Stimulated activated CD4-positive, alpha-beta T cell treated with anti-CD3 and anti-CD28 coated beads, Interleukin-4, amount 100 ng/mL, for 48 hours (primary cell): ENCODE results near the gene C19orf85.
A peak's percentile ranks its signal among the peaks of the same experiment; 100 is the strongest.
"Not testable (repeated sequence)": the region's sequence is repeated elsewhere in the genome, so short reads cannot be mapped to it uniquely, and the experiment has no call there.

ENCODE experiments used
- DNase-seq, 2 donors: peaks; one replicate each; pipeline ENCODE4 v3.0.0-alpha.2; 2020; ENCODE audit warnings: low read depth in 2 of 2

C19orf85 gene

DNA sequence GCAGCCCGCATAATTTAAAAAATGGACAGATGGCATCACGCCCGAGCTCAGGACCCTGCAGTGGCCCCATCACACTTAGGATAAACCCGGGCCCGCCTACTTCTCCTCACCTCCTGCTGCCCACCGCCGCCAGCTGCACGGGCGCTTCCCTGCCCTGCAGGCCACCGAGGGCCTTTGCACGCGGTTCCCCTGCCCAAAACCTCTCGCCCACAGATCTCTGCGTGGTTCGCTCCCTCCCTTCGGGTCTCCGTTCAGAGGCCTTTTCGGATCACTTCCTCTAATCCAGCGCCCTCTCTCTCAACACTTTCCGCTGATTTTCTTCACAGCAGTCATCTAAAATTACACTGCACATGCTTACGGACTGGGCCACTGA is 23.2 kb downstream of the C19orf85 start:
- DNase-seq: no peak

DNA sequence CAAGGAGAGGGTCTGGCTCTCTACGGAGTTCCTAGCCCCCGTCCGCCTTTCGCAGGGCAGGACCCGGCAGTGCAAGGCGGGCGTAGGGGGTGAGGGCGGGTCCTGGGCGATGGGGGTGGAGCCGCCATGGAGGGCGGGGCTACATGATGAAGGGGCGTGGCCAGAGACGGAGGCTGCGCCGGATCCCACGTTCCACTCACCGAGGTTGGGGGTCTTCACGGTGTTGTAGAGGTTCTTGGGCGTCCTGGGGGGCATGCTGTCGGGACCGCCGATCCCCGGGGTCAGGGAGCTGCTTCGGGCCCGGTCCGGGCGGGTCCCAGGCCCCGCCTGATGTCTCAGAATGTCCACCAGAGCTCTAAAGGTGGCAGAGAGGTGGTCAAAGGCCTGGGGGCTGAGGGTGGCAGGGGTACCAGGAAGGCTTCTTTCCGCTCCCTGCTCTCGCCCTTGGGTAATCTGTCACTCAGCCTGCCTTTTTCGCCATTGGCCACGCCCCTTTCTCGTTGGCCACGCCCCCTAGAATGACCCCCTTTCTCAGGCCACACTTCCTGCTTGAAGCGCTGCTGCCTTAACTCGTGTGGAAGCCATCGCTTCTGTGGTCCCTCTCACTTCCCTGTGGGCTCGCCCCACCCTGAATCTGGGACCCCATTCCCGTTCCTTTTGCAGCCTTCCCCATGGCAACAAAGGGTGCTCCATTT is 24.0 kb downstream of the C19orf85 start:
- peak in 1 of 2 donors; percentile 30 for DNase-seq

DNA sequence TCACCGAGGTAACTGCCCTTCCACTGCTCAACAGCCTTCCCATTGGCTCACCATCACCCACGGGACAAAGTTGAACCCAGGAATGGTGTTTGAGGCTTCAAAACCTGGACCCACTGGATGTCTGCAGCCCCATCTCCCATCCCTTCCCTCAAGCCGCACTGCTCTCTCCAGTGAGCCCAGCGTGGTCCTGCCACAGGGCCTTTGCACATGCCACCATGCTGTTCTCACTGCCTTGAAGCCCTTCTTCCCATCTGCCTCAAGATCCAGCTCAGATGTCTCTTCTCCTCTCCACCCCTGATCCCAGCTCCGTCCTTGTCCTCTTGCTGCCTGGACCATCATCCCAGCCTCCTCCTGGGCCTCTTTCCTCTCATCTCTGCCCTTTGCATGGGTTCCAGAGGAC is 25.5 kb downstream of the C19orf85 start:
- no peak for DNase-seq

DNA sequence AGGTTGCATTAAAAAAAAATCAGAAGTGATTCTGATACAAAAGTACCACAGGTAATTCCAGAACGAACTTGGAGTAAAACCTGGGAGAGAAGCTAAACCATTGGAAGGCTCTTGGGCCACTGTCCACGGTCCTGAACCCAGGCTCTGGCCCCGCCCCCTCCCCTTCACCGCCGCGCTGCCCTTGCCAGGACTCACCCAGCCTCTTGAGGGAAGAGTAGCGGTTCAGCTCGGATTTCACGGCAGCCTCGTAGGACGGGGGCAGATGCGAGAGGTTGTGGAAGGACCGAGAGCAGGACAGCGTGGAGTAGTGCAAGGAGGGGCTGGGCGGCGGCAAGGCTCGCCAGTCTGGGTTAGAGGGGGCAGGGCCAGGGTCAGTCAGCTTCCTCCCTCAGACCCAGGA is 27.1 kb downstream of the C19orf85 start:
- DNase-seq: no peak

DNA sequence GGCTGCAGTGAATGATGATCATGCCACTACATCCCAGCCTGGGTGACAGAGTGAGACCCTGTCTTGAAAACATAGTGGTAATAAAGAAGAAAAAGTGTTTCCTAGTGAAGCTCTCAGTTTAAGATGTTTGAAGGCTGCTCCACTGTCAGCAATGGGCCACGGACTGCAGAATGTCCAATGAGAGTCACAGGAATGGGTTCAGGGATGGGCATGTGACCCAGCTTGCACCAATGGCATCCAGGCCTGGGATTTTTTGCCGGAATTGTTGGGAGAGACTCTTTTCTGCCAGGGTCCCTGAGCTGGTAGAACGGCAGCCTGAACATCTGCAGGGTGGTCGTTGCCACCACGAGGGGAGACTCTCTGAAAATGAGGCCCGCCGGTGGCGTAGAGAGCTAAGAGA is 27.7 kb downstream of the C19orf85 start:
- no peak for DNase-seq

DNA sequence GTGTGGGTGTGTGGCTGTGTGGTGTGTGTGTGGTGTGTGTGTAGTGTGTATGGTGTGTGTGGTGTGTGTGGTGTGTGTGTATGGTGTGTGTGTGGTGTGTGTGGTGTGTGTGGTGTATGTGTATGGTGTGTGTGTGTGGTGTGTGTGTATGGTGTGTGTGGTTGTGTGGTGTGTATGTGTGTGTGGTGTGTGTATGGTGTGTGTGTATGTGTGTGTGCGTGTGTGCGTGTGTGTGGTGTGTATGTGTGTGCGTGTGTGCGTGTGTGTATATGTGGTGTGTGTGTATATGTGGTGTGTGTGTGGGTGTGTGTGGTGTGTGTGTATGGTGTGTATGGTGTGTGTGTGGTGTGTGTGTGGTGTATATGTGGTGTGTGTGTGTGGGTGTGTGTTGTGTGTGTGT is 29.5 kb downstream of the C19orf85 start:
- no peak for DNase-seq

DNA sequence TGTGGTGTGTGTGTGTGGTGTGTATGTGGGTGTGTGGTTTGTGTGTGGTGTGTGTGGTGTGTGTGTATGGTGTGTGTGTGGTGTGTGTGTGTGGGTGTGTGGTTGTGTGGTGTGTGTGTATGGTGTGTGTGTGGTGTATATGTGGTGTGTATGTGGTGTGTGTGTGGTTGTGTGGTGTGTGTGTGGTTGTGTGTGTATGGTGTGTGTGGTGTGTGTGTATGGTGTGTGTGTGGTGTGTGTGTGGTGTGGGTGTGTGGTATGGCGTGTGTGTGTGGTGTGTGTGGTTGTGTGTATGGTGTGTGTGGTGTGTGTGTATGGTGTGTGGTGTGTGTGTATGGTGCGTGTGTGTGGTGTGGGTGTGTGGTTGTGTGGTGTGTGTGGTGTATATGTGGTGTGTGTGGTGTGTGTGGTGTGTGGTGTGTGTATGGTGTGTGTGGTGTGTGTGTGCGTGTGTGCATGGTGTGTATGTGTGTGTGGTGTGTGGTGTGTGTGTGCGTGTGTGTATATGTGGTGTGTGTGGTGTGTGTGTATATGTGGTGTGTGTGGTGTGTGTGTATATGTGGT is 30.1 kb downstream of the C19orf85 start:
- no peak for DNase-seq

DNA sequence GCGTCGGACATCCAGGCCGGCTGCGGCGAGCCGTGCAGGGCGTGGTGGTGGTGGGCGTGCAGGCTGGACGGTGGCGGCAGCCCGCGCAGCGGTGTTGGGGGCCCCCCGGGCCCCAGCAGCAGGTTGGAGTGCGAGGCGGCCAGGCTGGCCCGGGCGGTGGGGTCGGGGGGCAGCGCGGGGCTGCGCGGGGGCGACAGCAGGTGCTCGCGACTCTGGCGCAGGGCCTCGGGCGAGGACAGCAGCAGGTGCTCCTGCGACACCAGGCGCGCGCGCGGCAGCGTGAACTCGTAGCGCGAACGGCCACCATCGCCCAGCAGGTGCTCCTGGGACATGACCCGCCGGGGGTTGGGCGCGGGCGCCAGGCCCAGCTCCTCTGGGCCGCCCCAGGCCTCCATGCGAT is 31.3 kb downstream of the C19orf85 start:
- DNase-seq: no peak

DNA sequence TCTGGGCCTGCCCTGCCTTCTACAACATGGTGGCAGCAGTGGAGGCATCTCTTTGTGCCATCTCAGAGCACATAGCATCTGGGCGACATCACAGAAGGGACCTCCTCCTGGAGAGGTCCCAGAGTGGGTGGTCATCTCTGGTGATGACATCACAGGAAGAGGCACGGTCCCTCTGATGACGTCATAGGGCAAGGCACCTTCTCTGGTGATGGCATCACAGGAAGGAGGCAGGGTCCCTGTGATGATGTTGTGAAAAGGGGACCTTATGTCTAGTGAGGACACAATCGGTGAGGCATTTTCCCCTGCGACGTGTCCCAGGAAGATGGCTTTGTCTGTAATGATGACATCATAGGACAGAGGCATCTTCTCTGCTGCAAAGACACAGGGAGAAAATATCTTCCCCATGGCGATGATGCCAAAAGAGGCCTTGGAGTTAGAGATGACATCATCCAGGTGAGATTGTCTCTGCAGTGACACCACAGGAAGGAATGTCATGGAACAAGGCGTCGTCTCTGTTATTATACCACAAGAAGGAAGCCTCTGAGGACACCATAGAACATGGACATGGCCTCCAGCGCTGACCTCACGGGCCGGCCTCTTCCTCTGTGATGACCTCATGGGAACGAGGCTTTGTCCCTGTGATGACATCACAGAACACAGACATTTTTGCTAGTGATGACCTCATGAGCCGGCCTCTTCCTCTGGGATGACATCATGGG is 32.2 kb downstream of the C19orf85 start:
- no peak for DNase-seq

DNA sequence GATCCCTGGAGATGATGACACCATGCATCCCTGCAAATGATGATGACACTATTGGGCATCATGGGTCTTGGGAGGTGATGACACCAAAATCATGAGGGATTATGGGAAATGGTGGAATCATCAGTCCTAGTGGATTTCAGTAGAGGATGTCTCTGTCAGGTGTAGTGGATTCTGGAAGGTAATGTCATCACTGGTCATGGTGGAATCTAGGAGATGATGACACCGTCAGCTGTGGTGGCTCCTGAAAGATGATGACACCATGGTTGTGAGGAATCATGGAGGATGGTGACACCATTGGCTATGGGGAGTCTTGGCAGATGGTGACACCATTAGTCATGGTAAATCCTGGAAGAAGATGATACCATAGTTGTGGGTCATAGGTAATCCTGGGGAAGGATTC is 33.4 kb downstream of the C19orf85 start:
- no peak for DNase-seq

DNA sequence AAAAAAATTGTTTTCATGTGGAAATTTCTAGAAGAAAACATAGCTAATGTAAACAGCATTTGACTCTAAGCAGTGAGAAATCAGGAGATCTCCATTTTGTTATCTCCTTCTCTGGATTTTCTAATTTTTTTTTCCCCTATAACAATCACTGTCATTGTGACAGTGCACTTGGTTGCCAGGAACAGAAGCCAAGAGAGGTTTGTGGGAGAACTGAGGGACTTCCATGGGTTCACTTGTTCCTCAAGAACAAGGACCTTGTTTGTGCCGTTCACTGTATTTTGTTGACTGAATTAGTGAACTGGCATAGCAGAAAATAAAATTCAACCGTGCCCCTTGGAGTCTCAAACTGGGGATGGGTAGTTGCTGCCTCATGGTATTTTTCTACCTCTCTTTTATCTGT is 38.5 kb downstream of the C19orf85 start:
- DNase-seq: no peak

DNA sequence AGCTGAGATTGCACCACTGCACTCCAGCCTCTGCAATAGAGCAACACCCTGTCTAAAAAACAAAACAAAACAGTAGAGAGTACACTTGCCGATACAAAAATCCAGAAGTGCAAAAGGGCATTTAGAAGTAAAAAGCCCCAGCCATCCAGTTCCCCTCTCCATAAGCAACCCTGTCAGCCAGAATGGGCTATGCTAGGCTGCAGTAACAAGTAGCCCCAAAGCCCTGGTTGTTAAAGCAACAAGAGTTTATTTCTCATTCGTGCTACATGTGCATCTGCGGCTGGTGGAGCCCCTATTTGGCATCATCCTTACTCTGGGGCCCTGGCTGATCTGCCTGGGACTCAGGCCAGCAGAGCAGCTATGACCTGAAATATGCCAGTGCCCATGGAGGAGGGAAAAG is 40.0 kb downstream of the C19orf85 start:
- no peak for DNase-seq

DNA sequence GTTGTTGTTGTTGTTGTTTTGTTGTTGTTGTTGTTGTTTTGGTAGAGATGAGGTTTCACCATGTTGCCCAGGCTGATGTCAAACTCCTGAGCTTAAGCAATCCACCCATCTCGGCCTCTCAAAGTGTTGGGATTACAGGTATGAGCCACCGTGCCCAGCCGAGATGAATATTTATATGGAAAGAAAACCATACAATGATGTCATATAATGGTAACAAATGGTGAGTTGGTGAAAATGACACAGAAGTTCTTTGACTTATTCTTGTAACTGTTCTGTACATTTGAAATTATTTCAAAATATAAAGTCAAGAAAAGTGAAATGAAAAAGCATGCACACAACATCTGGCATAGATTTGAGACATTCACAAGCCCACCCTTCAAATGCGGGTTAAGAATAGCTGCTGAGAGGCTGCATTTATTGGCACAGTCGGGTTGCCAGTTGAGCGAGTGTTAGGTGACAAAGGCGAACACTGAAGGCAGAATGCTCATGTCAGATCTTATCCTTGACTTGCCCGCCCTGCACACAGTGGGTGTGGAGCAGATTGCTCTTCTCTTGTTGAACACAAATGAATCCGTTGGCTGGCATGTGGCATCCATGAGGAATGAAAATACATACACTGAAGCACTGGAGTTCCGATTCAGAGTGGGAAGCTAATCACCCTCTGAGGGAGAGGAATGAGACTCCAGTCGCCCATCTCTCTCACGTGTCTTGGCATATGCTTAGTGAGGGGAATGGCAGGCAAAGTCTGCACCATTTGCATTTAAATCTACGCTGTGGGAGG is 41.1 kb downstream of the C19orf85 start:
- no peak for DNase-seq

DNA sequence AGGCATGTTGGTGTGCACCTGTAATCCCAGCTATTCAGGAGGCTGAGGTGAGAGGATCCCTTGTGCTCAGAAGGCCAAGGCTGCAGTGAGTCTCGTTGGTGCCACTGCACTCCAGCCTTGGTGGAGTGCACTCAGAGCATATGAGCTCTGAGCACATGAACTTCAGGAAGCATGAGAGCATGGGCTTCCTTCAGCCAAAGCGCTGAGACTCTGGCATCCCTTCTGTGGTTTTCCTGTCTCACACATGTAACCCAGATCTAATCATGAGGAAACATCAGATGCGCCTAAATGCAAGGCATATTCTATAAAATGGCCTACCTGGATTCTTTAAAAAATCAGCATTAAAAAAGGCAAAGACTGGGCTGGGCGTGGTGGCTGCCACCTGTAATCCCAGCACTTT is 43.3 kb downstream of the C19orf85 start:
- DNase-seq: not testable (repeated sequence)

DNA sequence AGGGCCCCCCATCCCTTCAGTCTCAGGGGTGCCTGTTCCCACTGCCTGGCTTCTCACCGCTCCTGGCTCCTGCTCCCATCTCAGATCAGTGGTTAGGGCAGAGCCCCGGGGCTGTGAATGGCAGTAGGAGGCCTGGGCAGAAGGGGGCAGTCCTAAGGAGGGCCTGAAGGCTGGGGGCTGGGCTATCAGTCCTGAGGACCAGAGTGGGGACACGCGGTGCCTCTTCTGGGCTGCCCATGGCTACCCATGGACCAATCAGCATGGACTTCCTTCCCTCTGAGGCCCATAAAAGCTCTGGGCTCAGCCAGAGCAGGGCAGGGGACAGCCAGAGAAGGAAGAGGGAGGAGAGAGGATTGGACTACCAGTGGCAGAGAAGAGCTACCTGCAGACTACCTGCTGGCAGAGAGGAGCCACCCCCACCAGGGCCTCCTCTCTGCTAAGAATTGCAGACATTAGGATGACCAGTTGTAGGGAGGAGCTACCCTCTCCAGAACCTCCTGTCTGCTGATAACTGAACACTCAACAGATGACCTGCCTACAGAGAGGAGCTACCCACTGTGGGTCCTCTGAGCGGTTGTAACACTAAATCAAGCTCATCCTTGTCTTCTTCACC is 44.8 kb downstream of the C19orf85 start:
- no peak for DNase-seq

DNA sequence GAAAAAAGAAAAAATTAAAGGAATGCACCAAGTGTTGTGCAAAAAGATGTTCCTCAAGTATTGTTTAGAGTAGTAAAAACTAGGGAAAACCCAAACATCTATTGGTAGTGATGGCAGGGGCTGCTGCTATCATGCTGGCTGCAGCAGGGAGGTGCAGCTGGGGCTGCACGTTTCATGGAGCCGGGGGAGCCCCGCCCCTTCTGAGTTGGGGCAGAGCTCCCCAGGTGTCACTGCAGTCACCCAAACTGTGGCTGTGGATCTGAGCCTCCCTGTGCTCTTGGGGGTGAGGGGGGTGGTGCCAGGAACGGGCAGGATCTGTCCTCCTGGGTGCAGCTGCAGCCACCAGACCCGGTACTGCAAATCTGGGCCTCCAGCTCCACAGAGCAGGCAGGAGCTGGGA is 45.4 kb downstream of the C19orf85 start:
- DNase-seq: no peak

DNA sequence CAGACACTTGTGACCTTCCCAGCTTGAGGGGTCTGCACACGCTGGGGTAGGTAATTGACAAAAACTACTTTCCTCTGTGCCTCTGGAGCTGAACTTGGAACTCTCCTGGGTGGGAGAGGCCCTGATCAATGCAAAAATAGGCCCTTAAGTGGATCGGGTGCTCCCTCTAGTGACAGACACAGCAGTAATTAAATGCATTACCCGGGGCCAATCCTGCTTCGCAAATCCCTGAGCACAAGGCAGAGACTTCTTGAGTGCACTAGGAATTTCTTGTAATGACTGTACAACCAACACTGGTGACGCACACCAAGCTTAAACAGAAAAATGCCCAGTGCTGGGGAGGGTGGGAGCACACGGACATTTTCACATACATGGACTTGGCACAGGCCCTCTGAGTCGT is 46.4 kb downstream of the C19orf85 start:
- DNase-seq: peak in 1 of 2 donors; percentile 39
